ENCODE results near the gene VPS4B. TPM values are rescaled to one million over a fixed set of nuclear protein-coding genes. Genes with fewer than 3 reads are reported as not detected.

The VPS4B gene
- total RNA-seq, 1 experiment from 2014 or later = 60.2 TPM

GRCh38 chr18:63447066-63447465 is 24.8 kb upstream of the VPS4B start:
- no peak for DNase-seq
- Histone ChIP-seq H4K91ac (ENCODE audit: insufficient read length, low read depth, low read length) (no peak overlapping the region), H3K18ac (ENCODE audit: insufficient read length, low read depth, low read length) (no peak overlapping the region), H3K9ac (ENCODE audit: extremely low read depth, insufficient read length, low read length) (no peak overlapping the region), H2AK5ac (ENCODE audit: insufficient read length, low read length) (no peak overlapping the region), H3K79me2 (ENCODE audit: insufficient read depth, low read length) (no peaks in the 10 kb centered on the region), H3K27me3 (ENCODE audit: insufficient read depth, low read length) (no peaks in the 10 kb centered on the region), H2BK5ac (ENCODE audit: insufficient read length, low read length) (no peak overlapping the region), H3K23ac (ENCODE audit: insufficient read length, low read depth, low read length) (no peak overlapping the region), H3K4ac (ENCODE audit: low read depth, low read length) (no peak overlapping the region), H2AFZ (ENCODE audit: low read length) (no peak overlapping the region), H3K9me3 (ENCODE audit: control insufficient read depth, low read depth, low read length) (no peaks in the 10 kb centered on the region), H2BK120ac (ENCODE audit: low read depth, low read length, poor library complexity, severe bottlenecking) (no peak overlapping the region), H4K5ac (ENCODE audit: insufficient read length, low read depth, low read length) (no peak overlapping the region), H4K20me1 (ENCODE audit: control insufficient read depth, insufficient read depth, insufficient read length) (no peaks in the 10 kb centered on the region), H3K14ac (ENCODE audit: insufficient read depth, low read length) (no peak overlapping the region), H3K27ac (ENCODE audit: insufficient read length, low read depth, low read length) (no peak overlapping the region), H3K23me2 (ENCODE audit: insufficient read length, low read depth, low read length, poor library complexity, severe bottlenecking) (no peaks in the 10 kb centered on the region), H4K8ac (replicated peaks; ENCODE audit: insufficient read length, low read depth, low read length) (no peak overlapping the region), H3K79me1 (ENCODE audit: insufficient read depth, low read depth, low read length, poor library complexity, severe bottlenecking) (no peaks in the 10 kb centered on the region), H2BK15ac (ENCODE audit: low read depth, low read length) (no peak overlapping the region), H3K4me2 (ENCODE audit: insufficient read depth, insufficient read length, low read length) (no peak overlapping the region), H2BK12ac (ENCODE audit: insufficient read length, low read depth, low read length) (no peak overlapping the region), H3K4me1 (ENCODE audit: insufficient read depth, low read length) (no peaks in the 10 kb centered on the region; the same call in 1 of the 2 replicates), H3K56ac (ENCODE audit: insufficient read length, low read depth, low read length) (no peak overlapping the region), H2BK20ac (ENCODE audit: low read depth, low read length, poor library complexity, severe bottlenecking) (no peak overlapping the region), H3T11ph (ENCODE audit: low read length) (no peak overlapping the region)
- H3K27ac Mint-ChIP-seq = no peak overlapping the region
- no CpG with 5 or more reads among the region's 5 CpGs for WGBS (ENCODE audit: extremely low coverage, insufficient read length, low lambda C conversion rate)
- no peak for TF ChIP-seq CTCF (conservative IDR thresholded peaks at IDR 0.05)
- no peaks in the 10 kb centered on the region for H3K27me3 Mint-ChIP-seq (ENCODE audit: low read depth)
- no peak overlapping the region for H3K4me3 Mint-ChIP-seq
- H3K36me3 Mint-ChIP-seq (ENCODE audit: insufficient read depth in 1 of 3, low read depth in 3 of 3) = peaks cover 0 to 7% (median 0%) of the 10 kb centered on the region in 3 experiments; a peak in 2 of 7 replicates
- no peaks in the 10 kb centered on the region; a peak in 1 of 5 replicates for H3K9me3 Mint-ChIP-seq
- H3K4me1 Mint-ChIP-seq = peaks cover 0 to under 1% of the 10 kb centered on the region in 2 experiments; a peak in 1 of 4 replicates

Measured in H9 (cell line).